ENCODE results near the gene CLPX.
"Not testable (repeated sequence)": the region's sequence is repeated elsewhere in the genome, so short reads cannot be mapped to it uniquely, and the experiment has no call there.

Gene CLPX

DNA sequence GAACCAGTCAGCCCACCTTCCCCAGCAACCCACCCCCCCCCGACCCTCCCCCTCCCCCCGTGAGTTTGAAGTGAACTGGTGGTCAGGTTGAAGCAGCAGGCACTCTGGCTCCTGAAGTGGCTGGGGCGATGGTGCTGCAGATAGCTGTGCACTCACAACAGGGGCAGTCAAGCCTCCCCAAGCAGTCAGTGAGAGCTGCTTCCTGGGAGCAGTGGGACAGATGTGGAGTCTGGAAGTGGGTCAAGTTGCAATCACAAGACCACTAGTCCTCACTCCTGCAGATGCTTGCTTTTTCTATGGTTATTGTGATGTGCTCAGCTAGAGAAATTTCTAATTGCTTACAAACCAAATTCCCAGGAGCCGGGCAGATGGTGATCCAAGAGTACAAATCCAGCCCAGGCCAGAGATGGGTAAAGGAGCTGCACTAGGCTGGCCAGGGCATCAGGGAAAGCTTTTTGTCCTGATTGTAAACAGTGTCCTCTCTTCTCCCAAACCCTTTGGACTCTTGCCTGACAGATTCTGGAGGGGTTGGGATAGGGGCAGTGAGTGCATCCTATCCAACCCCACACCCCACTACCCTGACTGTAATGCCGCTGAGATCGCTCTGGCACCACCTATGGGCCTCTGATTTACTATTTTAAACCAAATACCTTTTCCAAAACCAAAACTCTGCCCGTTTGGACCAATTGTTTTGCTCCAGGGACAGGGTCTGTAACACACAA is 9.8 kb upstream of the CLPX start:
- Histone ChIP-seq H3K27me3 (ENCODE audit: control insufficient read depth, insufficient read depth, low read length, poor library complexity, severe bottlenecking) (no peaks in the 10 kb centered on the region), H3K9me3 (ENCODE audit: control insufficient read depth, low read length) (no peaks in the 10 kb centered on the region), H3K27ac (ENCODE audit: insufficient read depth, low read depth, low read length, poor library complexity, severe bottlenecking) (no peak overlapping the region), H3K4me1 (ENCODE audit: control insufficient read depth, insufficient read depth, low read length) (no peaks in the 10 kb centered on the region), H3K36me3 (ENCODE audit: control insufficient read depth, insufficient read depth, low read length) (no peaks in the 10 kb centered on the region), H3K4me3 (ENCODE audit: insufficient read depth, low read depth, low read length) (no peak overlapping the region)
- 68 to 70% methylated on average over 5 to 6 of the region's 7 CpGs for WGBS, 2 experiments

DNA sequence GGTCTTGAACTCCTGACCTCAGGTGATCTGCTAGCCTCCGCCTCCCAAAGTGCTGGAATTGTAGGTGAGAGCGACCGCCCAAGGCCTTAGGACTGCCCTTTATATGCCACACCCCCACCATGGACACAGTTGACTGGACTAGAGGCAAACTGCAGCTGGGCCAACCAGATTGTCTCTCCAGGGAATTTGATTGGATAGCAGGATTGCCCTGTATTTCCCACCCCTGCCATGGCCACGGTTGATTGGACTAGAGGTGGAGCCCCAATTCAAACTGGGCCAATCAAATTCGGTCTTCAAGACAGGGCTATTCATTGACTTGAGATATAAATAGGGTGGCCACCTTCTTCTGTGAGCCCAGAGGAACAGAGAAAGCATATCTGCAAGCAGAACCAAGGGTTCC is 6.9 kb upstream of the CLPX start:
- no peak overlapping the region for H3K4me3 ChIP-seq (ENCODE audit: insufficient read depth, low read depth, low read length)

DNA sequence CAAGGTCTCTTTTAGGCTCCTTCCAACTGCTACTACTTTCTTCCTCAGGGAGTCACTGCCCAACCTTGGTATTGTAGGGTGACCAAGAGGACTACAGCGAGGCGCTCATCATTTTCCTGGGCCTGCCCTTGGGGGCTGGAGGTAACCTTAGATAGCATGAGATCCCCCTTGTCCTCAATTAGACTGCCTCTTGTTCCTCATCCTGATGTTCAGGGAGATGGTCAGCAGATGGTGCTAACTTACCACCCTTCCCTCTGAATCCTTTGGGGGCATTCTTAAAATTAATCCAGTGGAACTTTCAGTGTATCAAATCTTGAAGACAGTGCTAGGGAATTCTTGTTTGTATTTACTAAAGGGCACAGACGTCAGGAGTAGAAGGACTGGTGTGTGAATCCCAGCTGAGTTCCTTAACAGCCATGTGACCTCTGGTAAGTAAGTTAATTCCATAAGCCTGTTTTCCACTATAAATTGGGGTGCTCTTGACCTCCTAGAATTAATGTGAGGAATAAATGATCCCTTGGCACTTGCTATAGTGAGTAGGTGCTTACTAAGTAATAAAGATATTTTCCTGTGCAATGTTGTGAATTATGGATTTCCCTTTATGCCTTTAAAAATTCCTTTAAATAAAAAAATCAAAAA is 4.1 kb upstream of the CLPX start:
- H3K36me3 ChIP-seq (ENCODE audit: control insufficient read depth, insufficient read depth, low read length), result no peaks in the 10 kb centered on the region
- no peak overlapping the region for H3K27ac ChIP-seq (ENCODE audit: insufficient read depth, low read depth, low read length, poor library complexity, severe bottlenecking)
- 21 to 26% methylated on average over 3 of the region's 3 CpGs for WGBS, 2 experiments
- H3K9me3 ChIP-seq (ENCODE audit: control insufficient read depth, low read length), result no peaks in the 10 kb centered on the region
- H3K27me3 ChIP-seq (ENCODE audit: control insufficient read depth, insufficient read depth, low read length, poor library complexity, severe bottlenecking), result no peaks in the 10 kb centered on the region
- no peak overlapping the region for H3K4me3 ChIP-seq (ENCODE audit: insufficient read depth, low read depth, low read length)
- no peaks in the 10 kb centered on the region for H3K4me1 ChIP-seq (ENCODE audit: control insufficient read depth, insufficient read depth, low read length)

More for the DNA sequence above, 6.9 kb upstream of the CLPX start:
- no peak overlapping the region for H3K27ac ChIP-seq (ENCODE audit: insufficient read depth, low read depth, low read length, poor library complexity, severe bottlenecking)
- no peaks in the 10 kb centered on the region for H3K27me3 ChIP-seq (ENCODE audit: control insufficient read depth, insufficient read depth, low read length, poor library complexity, severe bottlenecking)
- H3K4me1 ChIP-seq (ENCODE audit: control insufficient read depth, insufficient read depth, low read length), result no peaks in the 10 kb centered on the region
- H3K36me3 ChIP-seq (ENCODE audit: control insufficient read depth, insufficient read depth, low read length), result no peaks in the 10 kb centered on the region
- WGBS, 2 experiments, result 95 to 96% methylated on average over 5 of the region's 5 CpGs
- no peaks in the 10 kb centered on the region for H3K9me3 ChIP-seq (ENCODE audit: control insufficient read depth, low read length)

DNA sequence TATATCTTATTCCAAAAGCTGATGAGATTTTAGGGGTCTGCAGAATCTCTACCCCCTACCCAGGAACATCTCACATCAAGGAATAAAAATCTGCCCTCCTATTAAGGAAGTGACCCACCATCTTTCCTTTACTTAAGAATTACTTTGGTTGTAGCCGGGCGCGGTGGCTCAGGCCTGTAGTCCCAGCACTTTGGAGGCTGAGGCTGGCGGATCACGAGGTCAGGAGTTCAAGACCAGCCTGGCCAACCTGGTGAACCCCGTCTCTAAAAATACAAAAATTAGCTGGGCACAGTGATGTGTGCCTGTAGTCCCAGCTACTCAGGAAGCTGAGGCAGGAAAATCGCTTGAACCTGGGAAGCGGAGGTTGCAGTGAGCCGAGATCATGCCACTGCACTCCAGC is 3.3 kb upstream of the CLPX start:
- not testable (repeated sequence) for H3K27me3 ChIP-seq (ENCODE audit: control insufficient read depth, insufficient read depth, low read length, poor library complexity, severe bottlenecking); H3K4me1 ChIP-seq (ENCODE audit: control insufficient read depth, insufficient read depth, low read length); H3K36me3 ChIP-seq (ENCODE audit: control insufficient read depth, insufficient read depth, low read length); H3K4me3 ChIP-seq (ENCODE audit: insufficient read depth, low read depth, low read length); H3K9me3 ChIP-seq (ENCODE audit: control insufficient read depth, low read length); H3K27ac ChIP-seq (ENCODE audit: insufficient read depth, low read depth, low read length, poor library complexity, severe bottlenecking)
- WGBS, 2 experiments, result 85 to 90% methylated on average over 9 of the region's 9 CpGs

DNA sequence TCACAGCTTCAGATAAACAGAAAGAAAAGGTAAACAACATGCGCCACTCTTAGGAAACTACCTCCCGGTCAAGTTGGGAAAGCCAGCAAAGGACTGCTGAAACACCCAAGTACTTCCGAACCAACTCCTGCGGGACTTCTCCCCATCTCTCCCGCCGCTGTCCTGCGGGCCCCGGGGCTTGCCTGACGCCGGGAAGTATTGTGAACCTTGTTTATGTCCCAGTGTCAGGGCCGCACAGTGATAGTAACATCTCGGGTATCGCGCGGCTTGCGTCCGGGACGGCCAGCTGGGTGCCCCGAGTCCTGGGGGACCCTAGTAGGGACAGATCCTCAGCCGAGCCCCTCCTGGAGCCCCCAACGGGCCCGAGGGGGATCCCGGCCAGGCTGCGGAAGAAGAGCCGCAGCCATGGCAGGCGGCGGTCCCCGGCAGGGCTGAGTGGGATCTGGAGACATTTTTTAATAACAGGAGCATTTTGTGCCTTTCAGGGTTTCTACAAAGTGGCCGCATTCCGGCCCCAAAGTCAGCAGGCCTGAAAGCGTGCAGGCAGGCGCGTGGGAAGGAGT is 756 bp downstream of the CLPX start:
- no peaks in the 10 kb centered on the region for H3K9me3 ChIP-seq (ENCODE audit: control insufficient read depth, low read length)
- H3K27me3 ChIP-seq (ENCODE audit: control insufficient read depth, insufficient read depth, low read length, poor library complexity, severe bottlenecking), result no peaks in the 10 kb centered on the region
- H3K36me3 ChIP-seq (ENCODE audit: control insufficient read depth, insufficient read depth, low read length), result no peaks in the 10 kb centered on the region
- 1% methylated on average over 33 of the region's 33 CpGs for WGBS, 2 experiments
- peak overlapping the region; percentile 82 for H3K4me3 ChIP-seq (ENCODE audit: insufficient read depth, low read depth, low read length)
- no peaks in the 10 kb centered on the region for H3K4me1 ChIP-seq (ENCODE audit: control insufficient read depth, insufficient read depth, low read length)
- peak overlapping the region; percentile 45 for H3K27ac ChIP-seq (ENCODE audit: insufficient read depth, low read depth, low read length, poor library complexity, severe bottlenecking)

DNA sequence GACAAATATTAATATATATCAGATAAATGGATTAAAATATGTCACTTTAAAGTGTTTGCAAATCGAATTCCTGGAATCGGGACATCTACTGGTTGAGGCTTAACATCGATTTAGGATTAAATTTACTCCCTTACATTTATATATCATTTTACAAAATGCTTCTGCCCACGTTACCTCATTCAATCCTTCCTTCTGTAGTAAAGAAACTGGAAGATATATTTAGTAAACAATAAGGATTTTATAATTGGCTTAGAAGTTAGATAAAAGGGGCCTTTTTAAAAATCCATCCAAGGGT is 1.3 kb downstream of the CLPX start:
- Histone ChIP-seq H3K27ac (ENCODE audit: insufficient read depth, low read depth, low read length, poor library complexity, severe bottlenecking) (no peak overlapping the region), H3K9me3 (ENCODE audit: control insufficient read depth, low read length) (no peaks in the 10 kb centered on the region), H3K36me3 (ENCODE audit: control insufficient read depth, insufficient read depth, low read length) (no peaks in the 10 kb centered on the region), H3K4me1 (ENCODE audit: control insufficient read depth, insufficient read depth, low read length) (no peaks in the 10 kb centered on the region), H3K27me3 (ENCODE audit: control insufficient read depth, insufficient read depth, low read length, poor library complexity, severe bottlenecking) (no peaks in the 10 kb centered on the region), H3K4me3 (ENCODE audit: insufficient read depth, low read depth, low read length) (peak overlapping the region; percentile 82)
- WGBS, 2 experiments, result 46 to 83% methylated on average over 2 to 3 of the region's 4 CpGs

DNA sequence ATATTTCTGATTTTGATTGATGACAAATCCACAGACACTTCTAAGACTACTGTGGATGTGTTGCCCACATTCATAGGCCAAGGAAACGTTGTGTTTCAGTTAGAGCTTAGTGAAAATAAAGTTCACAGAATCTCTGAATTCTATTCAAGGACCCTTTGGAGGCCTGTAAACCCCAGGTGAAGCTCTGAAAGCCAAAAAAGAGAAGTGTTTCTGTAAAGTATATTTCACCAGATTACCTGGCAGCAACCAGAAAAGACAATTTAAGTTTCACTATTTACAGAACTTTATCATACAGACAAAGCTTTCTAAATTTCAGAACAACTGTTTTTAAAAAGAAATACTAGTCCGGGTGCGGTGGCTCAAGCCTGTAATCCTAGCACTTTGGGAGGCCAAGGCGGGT is 2.6 kb downstream of the CLPX start:
- Histone ChIP-seq H3K4me1 (ENCODE audit: control insufficient read depth, insufficient read depth, low read length) (no peaks in the 10 kb centered on the region), H3K27ac (ENCODE audit: insufficient read depth, low read depth, low read length, poor library complexity, severe bottlenecking) (no peak overlapping the region), H3K9me3 (ENCODE audit: control insufficient read depth, low read length) (no peaks in the 10 kb centered on the region), H3K27me3 (ENCODE audit: control insufficient read depth, insufficient read depth, low read length, poor library complexity, severe bottlenecking) (no peaks in the 10 kb centered on the region), H3K36me3 (ENCODE audit: control insufficient read depth, insufficient read depth, low read length) (peaks cover 6% of the 10 kb centered on the region), H3K4me3 (ENCODE audit: insufficient read depth, low read depth, low read length) (no peak overlapping the region)
- WGBS, 2 experiments, result 96 to 100% methylated on average over 4 of the region's 4 CpGs

DNA sequence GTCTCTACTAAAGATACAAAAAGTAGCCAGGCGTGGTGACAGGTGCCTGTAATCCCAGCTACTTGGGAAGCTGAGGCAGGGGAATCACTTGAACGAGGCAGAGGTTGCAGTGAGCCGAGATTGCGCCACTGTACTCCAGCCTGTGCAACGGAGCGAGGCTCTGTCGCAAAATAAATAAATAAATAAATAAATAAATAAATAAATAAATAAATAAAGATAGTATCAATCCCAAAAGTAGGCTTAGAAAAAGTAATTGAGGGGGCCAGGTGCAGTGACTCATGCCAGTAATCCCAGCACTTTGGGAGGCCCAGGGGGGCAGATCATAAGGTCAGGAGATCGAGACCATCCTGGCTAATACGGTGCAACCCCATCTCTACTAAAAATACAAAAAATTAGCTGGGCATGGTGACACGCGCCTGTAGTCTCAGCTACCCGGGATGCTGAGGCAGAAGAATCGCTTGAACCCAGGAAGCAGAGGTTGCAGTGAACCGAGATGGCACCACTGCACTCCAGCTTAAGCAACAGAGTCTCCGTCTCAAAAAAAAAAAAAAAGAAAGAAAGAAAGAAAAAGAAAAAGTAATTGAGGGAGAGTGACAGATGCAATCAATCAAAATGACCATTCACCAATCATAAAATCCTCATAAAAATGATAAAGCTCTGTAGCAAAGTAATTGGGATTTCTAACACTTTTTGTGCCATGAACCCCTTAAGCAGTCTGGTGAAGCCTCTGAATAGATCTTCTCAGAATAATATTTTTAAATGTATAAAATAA is 3.4 kb downstream of the CLPX start:
- whole genome bisulfite sequencing, 2 experiments, result 90 to 96% methylated on average over 12 of the region's 15 CpGs
- H3K4me3 ChIP-seq (ENCODE audit: insufficient read depth, low read depth, low read length); H3K27me3 ChIP-seq (ENCODE audit: control insufficient read depth, insufficient read depth, low read length, poor library complexity, severe bottlenecking); H3K27ac ChIP-seq (ENCODE audit: insufficient read depth, low read depth, low read length, poor library complexity, severe bottlenecking); H3K9me3 ChIP-seq (ENCODE audit: control insufficient read depth, low read length); H3K4me1 ChIP-seq (ENCODE audit: control insufficient read depth, insufficient read depth, low read length): not testable (repeated sequence)
- peaks cover 14% of the 10 kb centered on the region for H3K36me3 ChIP-seq (ENCODE audit: control insufficient read depth, insufficient read depth, low read length)

DNA sequence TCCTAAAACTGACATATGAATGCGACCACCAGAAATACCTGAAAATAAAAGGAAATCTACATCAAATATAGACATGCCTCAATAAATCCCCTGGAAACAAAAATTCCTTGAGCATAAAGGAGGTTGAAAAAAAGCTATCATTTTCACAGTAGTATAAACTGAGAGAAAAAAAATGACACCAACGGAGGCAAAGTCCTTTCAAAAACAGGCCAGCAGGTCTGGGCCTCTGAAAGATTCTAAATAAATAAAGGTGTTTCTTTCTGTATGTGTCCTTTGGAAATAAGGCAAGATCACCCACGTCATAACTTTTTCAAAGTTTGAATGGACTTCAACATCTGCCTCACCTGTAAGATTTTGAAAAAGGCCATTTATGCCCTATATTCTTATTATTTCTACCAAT is 5.0 kb downstream of the CLPX start:
- H3K36me3 ChIP-seq (ENCODE audit: control insufficient read depth, insufficient read depth, low read length), result peaks cover 17% of the 10 kb centered on the region
- no peaks in the 10 kb centered on the region for H3K27me3 ChIP-seq (ENCODE audit: control insufficient read depth, insufficient read depth, low read length, poor library complexity, severe bottlenecking)
- no peak overlapping the region for H3K4me3 ChIP-seq (ENCODE audit: insufficient read depth, low read depth, low read length)
- no peaks in the 10 kb centered on the region for H3K4me1 ChIP-seq (ENCODE audit: control insufficient read depth, insufficient read depth, low read length)
- no peaks in the 10 kb centered on the region for H3K9me3 ChIP-seq (ENCODE audit: control insufficient read depth, low read length)
- 92 to 100% methylated on average over 3 of the region's 3 CpGs for WGBS, 2 experiments
- no peak overlapping the region for H3K27ac ChIP-seq (ENCODE audit: insufficient read depth, low read depth, low read length, poor library complexity, severe bottlenecking)

DNA sequence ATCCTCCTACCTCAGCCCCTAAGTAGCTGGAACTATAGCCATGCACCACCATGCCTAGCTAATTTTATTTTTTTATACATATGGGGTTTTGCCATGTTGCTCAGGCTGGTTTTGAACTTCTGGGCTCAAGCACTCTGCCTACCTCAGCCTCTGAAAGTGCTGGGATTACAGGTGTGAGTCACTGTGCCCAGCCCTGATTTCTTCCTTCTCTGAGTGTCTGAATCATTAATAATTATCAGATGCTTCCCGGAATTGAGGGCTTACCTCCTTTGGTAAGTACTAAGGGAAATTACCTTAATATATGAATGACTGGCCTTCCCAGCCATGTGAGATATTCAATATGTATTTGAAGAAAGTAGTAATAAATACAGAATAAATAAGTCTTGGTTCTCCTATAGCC is 7.2 kb downstream of the CLPX start:
- peaks cover 17% of the 10 kb centered on the region for H3K36me3 ChIP-seq (ENCODE audit: control insufficient read depth, insufficient read depth, low read length)

More for the DNA sequence above, 7.2 kb downstream of the CLPX start:
- no peaks in the 10 kb centered on the region for H3K27me3 ChIP-seq (ENCODE audit: control insufficient read depth, insufficient read depth, low read length, poor library complexity, severe bottlenecking)
- no peaks in the 10 kb centered on the region for H3K4me1 ChIP-seq (ENCODE audit: control insufficient read depth, insufficient read depth, low read length)
- no peaks in the 10 kb centered on the region for H3K9me3 ChIP-seq (ENCODE audit: control insufficient read depth, low read length)
- 100% methylated on average over 1 of the region's 1 CpG; no CpG with 5 or more reads in 1 of the 2 experiments for WGBS, 2 experiments
- no peak overlapping the region for H3K4me3 ChIP-seq (ENCODE audit: insufficient read depth, low read depth, low read length)
- no peak overlapping the region for H3K27ac ChIP-seq (ENCODE audit: insufficient read depth, low read depth, low read length, poor library complexity, severe bottlenecking)

Data from ectodermal cell (in vitro differentiated cells).